A549 (cell line): ENCODE measurements around the gene MYT1.

ENCODE experiments used
- CEBPB ChIP-seq, 2 experiments: fragments of >200 bp in 1 of 2; sonication (Bioruptor Twin) in 1 of 2; formaldehyde crosslinking in 1 of 2; IDR thresholded peaks; 2 replicates each; pipeline ENCODE4 v1.6.1; 2012 to 2016
- EP300 ChIP-seq, 2 experiments: fragments of >200 bp; sonication (Bioruptor Twin); formaldehyde crosslinking; IDR thresholded peaks; 2 replicates in 1 of 2; 3 replicates in 1 of 2; pipeline ENCODE4 v1.6.1; 2016 to 2017
- ESRRA ChIP-seq: fragments of 150-350 bp; IDR thresholded peaks from 2 replicates; pipeline ENCODE4 v1.6.1; 2014; ENCODE audit warnings: mild to moderate bottlenecking, low read length, borderline replicate concordance
- HOXA7 ChIP-seq: fragments of 250-450 bp; sonication (Bioruptor Pico); IDR thresholded peaks from 2 replicates; pipeline ENCODE4 v1.5.0; 2020; ENCODE audit warnings: mild to moderate bottlenecking, moderate library complexity
- JUN ChIP-seq, 2 experiments: fragments of >200 bp; sonication (Bioruptor Twin); formaldehyde crosslinking; IDR thresholded peaks; 2 replicates in 1 of 2; 3 replicates in 1 of 2; pipeline ENCODE4 v1.6.1; 2016 to 2017
- MAFK ChIP-seq: fragments of 450-650 bp; IDR thresholded peaks from 2 replicates; pipeline ENCODE4 v1.6.1; 2014; ENCODE audit not compliant: partially characterized antibody
- MAZ ChIP-seq: fragments of 150-350 bp; IDR thresholded peaks from 2 replicates; pipeline ENCODE4 v1.6.1; 2014; ENCODE audit warnings: antibody characterized with exemption, low read depth, low read length, borderline replicate concordance
- POLR2A ChIP-seq: IDR thresholded peaks from 2 replicates; pipeline ENCODE4 v1.6.1; 2012; ENCODE audit warnings: mild to moderate bottlenecking, low read length
- RAD21 ChIP-seq, 2 experiments: fragments of >200 bp in 1 of 2; sonication (Bioruptor Twin) in 1 of 2; formaldehyde crosslinking in 1 of 2; IDR thresholded peaks in 1 of 2; conservative IDR thresholded peaks in 1 of 2; 2 replicates in 1 of 2; 3 replicates in 1 of 2; pipeline ENCODE4 v1.6.1; 2012 to 2018; ENCODE audit warnings: inconsistent platforms in 1 of 2
- RCOR1 ChIP-seq: fragments of 150-350 bp; IDR thresholded peaks from 2 replicates; pipeline ENCODE4 v1.6.1; 2014; ENCODE audit warnings: antibody characterized with exemption, low read length, low read depth
- SMC3 ChIP-seq: fragments of >200 bp; sonication (Bioruptor Twin); formaldehyde crosslinking; IDR thresholded peaks from 3 replicates; pipeline ENCODE4 v1.6.1; 2018; ENCODE audit warnings: inconsistent platforms
- TF ChIP-seq, protein P1 (sequence below): fragments of >200 bp; sonication (Bioruptor Twin); formaldehyde crosslinking; IDR thresholded peaks from 3 replicates; pipeline ENCODE4 v1.5.1; 2016
- TF ChIP-seq, protein P2 (sequence below): IDR thresholded peaks from 2 replicates; pipeline ENCODE4 v1.6.1; 2012
- TF ChIP-seq, protein P3 (sequence below): fragments of 250-450 bp; sonication (Bioruptor Pico); IDR thresholded peaks from 2 replicates; pipeline ENCODE4 v1.5.0; 2021; ENCODE audit warnings: mild to moderate bottlenecking, moderate library complexity, borderline replicate concordance

DNA sequence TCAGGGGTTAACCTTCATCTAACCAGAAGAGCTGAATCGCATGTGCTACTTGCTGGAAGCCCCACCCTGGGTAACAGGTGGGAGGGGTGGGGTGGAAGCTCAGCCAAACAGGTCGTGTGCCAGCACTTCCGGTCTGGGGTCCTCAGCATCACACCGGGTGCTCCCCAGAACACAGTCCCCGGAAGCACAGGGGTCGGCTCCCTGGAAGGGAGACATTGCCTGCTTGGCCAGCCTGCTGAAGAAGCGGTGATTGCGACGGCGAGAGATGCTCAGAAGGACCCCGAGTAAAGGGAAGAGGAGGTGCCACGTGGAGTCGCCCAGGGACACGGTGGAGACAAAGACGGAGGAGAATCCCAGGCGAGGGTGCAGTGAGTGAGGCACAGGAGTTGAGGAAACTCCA lies 36.5 kb downstream of the MYT1 start:
- no peak for TF ChIP-seq MAFK
- TF ChIP-seq, protein P1, sequence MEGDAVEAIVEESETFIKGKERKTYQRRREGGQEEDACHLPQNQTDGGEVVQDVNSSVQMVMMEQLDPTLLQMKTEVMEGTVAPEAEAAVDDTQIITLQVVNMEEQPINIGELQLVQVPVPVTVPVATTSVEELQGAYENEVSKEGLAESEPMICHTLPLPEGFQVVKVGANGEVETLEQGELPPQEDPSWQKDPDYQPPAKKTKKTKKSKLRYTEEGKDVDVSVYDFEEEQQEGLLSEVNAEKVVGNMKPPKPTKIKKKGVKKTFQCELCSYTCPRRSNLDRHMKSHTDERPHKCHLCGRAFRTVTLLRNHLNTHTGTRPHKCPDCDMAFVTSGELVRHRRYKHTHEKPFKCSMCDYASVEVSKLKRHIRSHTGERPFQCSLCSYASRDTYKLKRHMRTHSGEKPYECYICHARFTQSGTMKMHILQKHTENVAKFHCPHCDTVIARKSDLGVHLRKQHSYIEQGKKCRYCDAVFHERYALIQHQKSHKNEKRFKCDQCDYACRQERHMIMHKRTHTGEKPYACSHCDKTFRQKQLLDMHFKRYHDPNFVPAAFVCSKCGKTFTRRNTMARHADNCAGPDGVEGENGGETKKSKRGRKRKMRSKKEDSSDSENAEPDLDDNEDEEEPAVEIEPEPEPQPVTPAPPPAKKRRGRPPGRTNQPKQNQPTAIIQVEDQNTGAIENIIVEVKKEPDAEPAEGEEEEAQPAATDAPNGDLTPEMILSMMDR: no peak
- no peak for TF ChIP-seq POLR2A
- TF ChIP-seq, protein P2, sequence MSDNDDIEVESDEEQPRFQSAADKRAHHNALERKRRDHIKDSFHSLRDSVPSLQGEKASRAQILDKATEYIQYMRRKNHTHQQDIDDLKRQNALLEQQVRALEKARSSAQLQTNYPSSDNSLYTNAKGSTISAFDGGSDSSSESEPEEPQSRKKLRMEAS: no peak
- TF ChIP-seq, protein P3, sequence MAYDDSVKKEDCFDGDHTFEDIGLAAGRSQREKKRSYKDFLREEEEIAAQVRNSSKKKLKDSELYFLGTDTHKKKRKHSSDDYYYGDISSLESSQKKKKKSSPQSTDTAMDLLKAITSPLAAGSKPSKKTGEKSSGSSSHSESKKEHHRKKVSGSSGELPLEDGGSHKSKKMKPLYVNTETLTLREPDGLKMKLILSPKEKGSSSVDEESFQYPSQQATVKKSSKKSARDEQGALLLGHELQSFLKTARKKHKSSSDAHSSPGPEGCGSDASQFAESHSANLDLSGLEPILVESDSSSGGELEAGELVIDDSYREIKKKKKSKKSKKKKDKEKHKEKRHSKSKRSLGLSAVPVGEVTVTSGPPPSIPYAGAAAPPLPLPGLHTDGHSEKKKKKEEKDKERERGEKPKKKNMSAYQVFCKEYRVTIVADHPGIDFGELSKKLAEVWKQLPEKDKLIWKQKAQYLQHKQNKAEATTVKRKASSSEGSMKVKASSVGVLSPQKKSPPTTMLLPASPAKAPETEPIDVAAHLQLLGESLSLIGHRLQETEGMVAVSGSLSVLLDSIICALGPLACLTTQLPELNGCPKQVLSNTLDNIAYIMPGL (CRISPR knock-in tag): no peak
- no peak for TF ChIP-seq EP300 (IDR thresholded peaks at IDR 0.05)
- TF ChIP-seq ESRRA: no peak
- no peak for TF ChIP-seq JUN (IDR thresholded peaks at IDR 0.05)
- TF ChIP-seq MAZ: no peak
- no peak for TF ChIP-seq RCOR1
- TF ChIP-seq CEBPB (IDR thresholded peaks at IDR 0.05): no peak
- TF ChIP-seq RAD21 (conservative IDR thresholded peaks at IDR 0.05 in 1 of 2, IDR thresholded peaks at IDR 0.05 in 1 of 2): no peak
- TF ChIP-seq SMC3: no peak
- TF ChIP-seq HOXA7 (CRISPR knock-in tag): no peak
